ENCODE measurements around the gene ZNF365.

Gene ZNF365

DNA sequence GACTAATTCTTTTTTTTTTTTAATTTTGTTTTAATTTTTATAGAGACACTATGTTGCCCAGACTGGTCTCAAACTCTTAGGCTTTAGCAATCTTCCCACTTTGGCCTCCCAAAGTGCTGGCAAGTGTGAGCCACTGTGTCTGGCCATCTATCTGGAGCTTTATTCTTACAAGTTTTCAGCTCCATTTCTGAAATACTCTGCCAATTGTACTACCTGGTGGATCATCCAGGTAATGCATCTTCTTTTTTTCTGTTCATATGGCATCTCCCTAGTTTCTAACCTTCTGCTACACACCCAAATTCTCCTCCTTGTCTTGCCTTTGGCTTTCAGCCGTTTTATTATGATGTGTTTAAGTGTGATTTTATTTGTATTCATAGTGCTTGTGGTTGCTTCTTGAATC lies 40.2 kb downstream of the ZNF365 start:
- no peaks in the 10 kb centered on the region for H3K36me3 ChIP-seq (ENCODE audit: control insufficient read depth in 2 of 2, insufficient read depth in 2 of 2, low read length in 2 of 2)
- no peaks in the 10 kb centered on the region for H3K27me3 ChIP-seq (ENCODE audit: control insufficient read depth in 2 of 2, insufficient read depth in 2 of 2, low read length in 2 of 2)
- H3K4me3 ChIP-seq (ENCODE audit: low read length in 2 of 2) = no peak overlapping the region
- no peak overlapping the region for H3K27ac ChIP-seq (ENCODE audit: low read depth in 2 of 2, low read length in 2 of 2)
- H3K9me3 ChIP-seq (ENCODE audit: control insufficient read depth in 2 of 2, low read length in 2 of 2) = no peaks in the 10 kb centered on the region
- no peak overlapping the region for H3K9ac ChIP-seq (ENCODE audit: low read depth in 1 of 2, low read length in 2 of 2)
- no peaks in the 10 kb centered on the region for H3K4me1 ChIP-seq (ENCODE audit: control insufficient read depth in 2 of 2, insufficient read depth in 2 of 2, low read length in 2 of 2)

DNA sequence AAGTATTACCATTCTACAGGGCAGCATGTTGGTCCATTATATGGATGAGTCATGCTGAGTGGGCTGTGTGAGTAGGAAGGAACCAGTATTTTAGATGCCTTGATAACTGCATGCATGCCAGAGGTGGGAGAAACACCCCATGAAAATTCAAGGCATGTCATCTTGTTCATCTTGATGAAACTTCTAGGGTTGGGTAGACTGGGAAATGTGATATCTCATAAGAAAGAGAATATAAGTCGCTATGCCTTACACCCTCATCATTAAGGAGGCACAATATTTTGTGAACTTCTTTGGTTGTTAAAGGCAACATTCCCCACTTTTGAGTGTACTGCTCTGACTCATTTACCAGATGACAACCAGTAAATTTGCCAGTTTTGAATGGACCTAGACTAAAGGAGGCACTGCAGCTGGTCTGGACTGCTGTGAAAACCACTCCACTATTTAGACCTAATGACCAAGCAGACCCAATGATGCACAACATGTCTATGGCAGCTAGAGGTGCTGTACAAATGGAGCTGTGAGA lies 48.0 kb downstream of the ZNF365 start:
- no peak overlapping the region for H3K9ac ChIP-seq (ENCODE audit: low read depth in 1 of 2, low read length in 2 of 2)
- H3K4me3 ChIP-seq (ENCODE audit: low read length in 2 of 2) = no peak overlapping the region
- no peaks in the 10 kb centered on the region for H3K9me3 ChIP-seq (ENCODE audit: control insufficient read depth in 2 of 2, low read length in 2 of 2)
- H3K4me1 ChIP-seq (ENCODE audit: control insufficient read depth in 2 of 2, insufficient read depth in 2 of 2, low read length in 2 of 2) = no peaks in the 10 kb centered on the region
- no peak overlapping the region for H3K27ac ChIP-seq (ENCODE audit: low read depth in 2 of 2, low read length in 2 of 2)
- H3K27me3 ChIP-seq (ENCODE audit: control insufficient read depth in 2 of 2, insufficient read depth in 2 of 2, low read length in 2 of 2) = no peaks in the 10 kb centered on the region
- H3K36me3 ChIP-seq (ENCODE audit: control insufficient read depth in 2 of 2, insufficient read depth in 2 of 2, low read length in 2 of 2) = no peaks in the 10 kb centered on the region

DNA sequence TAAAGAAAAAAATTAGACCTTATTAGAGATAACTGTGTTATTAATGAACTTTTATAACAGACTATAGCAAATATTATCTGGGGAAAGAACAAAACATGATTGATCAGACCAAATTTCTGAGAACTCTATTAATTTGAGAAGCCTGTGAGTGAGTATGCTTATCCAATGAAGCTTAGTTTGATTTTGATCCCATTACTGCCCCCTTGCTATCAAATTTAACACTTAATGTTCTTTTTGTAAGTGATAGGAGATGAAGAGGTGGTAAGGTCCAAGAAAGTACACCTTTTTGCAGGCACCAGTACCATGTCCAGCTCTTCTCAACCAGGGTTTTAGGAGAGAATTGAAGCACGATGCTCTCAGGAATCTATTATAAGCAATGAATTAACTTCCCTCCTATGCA lies 49.9 kb downstream of the ZNF365 start:
- Histone ChIP-seq H3K9ac (ENCODE audit: low read depth in 1 of 2, low read length in 2 of 2) (no peak overlapping the region), H3K4me1 (ENCODE audit: control insufficient read depth in 2 of 2, insufficient read depth in 2 of 2, low read length in 2 of 2) (no peaks in the 10 kb centered on the region), H3K27ac (ENCODE audit: low read depth in 2 of 2, low read length in 2 of 2) (no peak overlapping the region), H3K27me3 (ENCODE audit: control insufficient read depth in 2 of 2, insufficient read depth in 2 of 2, low read length in 2 of 2) (no peaks in the 10 kb centered on the region), H3K4me3 (ENCODE audit: low read length in 2 of 2) (no peak overlapping the region), H3K9me3 (ENCODE audit: control insufficient read depth in 2 of 2, low read length in 2 of 2) (no peaks in the 10 kb centered on the region), H3K36me3 (ENCODE audit: control insufficient read depth in 2 of 2, insufficient read depth in 2 of 2, low read length in 2 of 2) (no peaks in the 10 kb centered on the region)

DNA sequence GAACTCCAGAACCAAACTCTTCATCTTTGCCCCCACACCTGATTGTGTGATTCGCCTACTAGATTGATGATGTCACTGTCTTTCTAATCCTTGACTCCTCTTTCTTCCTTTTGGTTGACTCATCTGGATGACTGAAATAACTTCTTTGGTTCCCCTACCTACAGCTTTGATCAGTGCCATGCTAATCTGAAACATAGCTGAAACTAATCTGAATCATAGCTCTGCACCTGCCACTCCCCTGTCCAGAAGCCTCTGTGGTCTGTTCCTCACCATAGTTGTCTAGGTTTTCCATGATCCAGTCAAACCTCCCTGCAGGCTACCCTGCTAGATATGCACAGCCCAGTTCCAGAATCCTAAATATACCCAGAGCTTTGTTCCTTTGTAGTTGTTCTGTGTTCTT lies 51.9 kb downstream of the ZNF365 start:
- Histone ChIP-seq H3K27ac (ENCODE audit: low read depth in 2 of 2, low read length in 2 of 2) (no peak overlapping the region), H3K9me3 (ENCODE audit: control insufficient read depth in 2 of 2, low read length in 2 of 2) (no peaks in the 10 kb centered on the region), H3K27me3 (ENCODE audit: control insufficient read depth in 2 of 2, insufficient read depth in 2 of 2, low read length in 2 of 2) (no peaks in the 10 kb centered on the region), H3K9ac (ENCODE audit: low read depth in 1 of 2, low read length in 2 of 2) (no peak overlapping the region), H3K36me3 (ENCODE audit: control insufficient read depth in 2 of 2, insufficient read depth in 2 of 2, low read length in 2 of 2) (no peaks in the 10 kb centered on the region), H3K4me1 (ENCODE audit: control insufficient read depth in 2 of 2, insufficient read depth in 2 of 2, low read length in 2 of 2) (no peaks in the 10 kb centered on the region), H3K4me3 (ENCODE audit: low read length in 2 of 2) (no peak overlapping the region)

DNA sequence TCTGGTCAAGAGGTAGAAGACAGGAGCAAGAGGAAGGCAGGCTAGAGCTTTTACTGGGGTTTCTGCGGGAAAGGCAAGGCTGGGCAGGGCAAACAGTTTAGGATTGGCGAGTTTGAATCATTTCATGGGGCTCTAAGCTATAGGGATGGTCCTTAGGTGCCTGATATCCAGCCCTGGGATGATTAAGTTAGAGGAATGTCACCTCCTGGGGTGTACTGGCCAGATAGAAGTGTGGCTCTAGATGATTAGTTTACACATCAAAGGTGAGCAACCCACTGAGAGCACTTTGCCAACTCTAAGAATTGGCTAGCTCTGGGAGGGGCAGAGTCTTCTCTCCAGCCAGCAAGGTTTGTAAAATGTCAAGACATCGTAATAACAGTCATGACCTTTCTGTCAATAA lies 52.4 kb downstream of the ZNF365 start:
- no peaks in the 10 kb centered on the region for H3K27me3 ChIP-seq (ENCODE audit: control insufficient read depth in 2 of 2, insufficient read depth in 2 of 2, low read length in 2 of 2)
- H3K9ac ChIP-seq (ENCODE audit: low read depth in 1 of 2, low read length in 2 of 2) = no peak overlapping the region
- H3K9me3 ChIP-seq (ENCODE audit: control insufficient read depth in 2 of 2, low read length in 2 of 2) = no peaks in the 10 kb centered on the region
- H3K4me3 ChIP-seq (ENCODE audit: low read length in 2 of 2) = no peak overlapping the region
- H3K27ac ChIP-seq (ENCODE audit: low read depth in 2 of 2, low read length in 2 of 2) = no peak overlapping the region
- H3K4me1 ChIP-seq (ENCODE audit: control insufficient read depth in 2 of 2, insufficient read depth in 2 of 2, low read length in 2 of 2) = no peaks in the 10 kb centered on the region
- no peaks in the 10 kb centered on the region for H3K36me3 ChIP-seq (ENCODE audit: control insufficient read depth in 2 of 2, insufficient read depth in 2 of 2, low read length in 2 of 2)

DNA sequence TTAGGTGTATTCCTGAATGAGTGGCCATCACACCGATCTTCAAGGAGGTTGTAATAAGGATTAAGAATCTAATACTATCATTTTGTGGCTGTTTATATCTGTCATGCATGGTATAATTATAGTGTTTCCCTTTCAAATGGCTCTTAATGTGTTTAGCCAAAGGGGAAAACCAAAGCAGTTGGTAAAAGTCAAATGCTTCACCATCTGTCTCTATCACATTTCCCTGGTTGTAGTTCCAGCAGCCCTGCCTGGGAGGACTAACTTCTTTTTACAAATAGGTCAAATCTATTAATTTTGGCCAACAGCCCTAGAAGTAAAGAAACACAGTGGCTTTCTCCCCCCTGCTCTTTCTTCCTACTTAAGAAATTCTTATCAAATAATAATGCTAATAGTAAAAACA lies 56.7 kb downstream of the ZNF365 start:
- no peaks in the 10 kb centered on the region for H3K9me3 ChIP-seq (ENCODE audit: control insufficient read depth in 2 of 2, low read length in 2 of 2)
- H3K36me3 ChIP-seq (ENCODE audit: control insufficient read depth in 2 of 2, insufficient read depth in 2 of 2, low read length in 2 of 2) = no peaks in the 10 kb centered on the region
- H3K4me1 ChIP-seq (ENCODE audit: control insufficient read depth in 2 of 2, insufficient read depth in 2 of 2, low read length in 2 of 2) = no peaks in the 10 kb centered on the region
- H3K27ac ChIP-seq (ENCODE audit: low read depth in 2 of 2, low read length in 2 of 2) = no peak overlapping the region
- H3K27me3 ChIP-seq (ENCODE audit: control insufficient read depth in 2 of 2, insufficient read depth in 2 of 2, low read length in 2 of 2) = no peaks in the 10 kb centered on the region
- H3K4me3 ChIP-seq (ENCODE audit: low read length in 2 of 2) = no peak overlapping the region
- no peak overlapping the region for H3K9ac ChIP-seq (ENCODE audit: low read depth in 1 of 2, low read length in 2 of 2)

DNA sequence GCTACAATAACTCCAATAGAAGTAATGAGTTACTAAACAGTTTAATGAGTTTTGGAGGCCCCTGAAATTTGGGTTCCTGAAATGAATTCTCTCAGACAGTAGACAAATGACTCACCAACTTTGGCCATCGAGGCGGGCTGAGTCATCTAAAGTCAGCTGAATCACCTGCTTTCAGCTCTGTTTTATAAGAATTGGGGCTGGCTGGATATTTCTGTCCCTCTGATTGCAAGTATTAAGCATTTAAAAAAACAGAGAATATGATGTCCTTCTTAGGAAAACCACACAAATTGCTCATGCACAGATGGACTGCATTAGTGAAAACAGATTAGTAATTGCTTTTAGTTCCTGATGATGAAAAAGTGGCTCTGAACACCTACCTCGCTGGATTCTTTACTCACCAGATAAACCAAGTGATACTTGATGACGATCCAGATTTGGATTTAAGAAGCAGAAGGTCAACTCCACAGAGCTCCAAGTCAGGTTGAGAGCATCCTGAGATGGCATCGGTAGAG lies 59.1 kb downstream of the ZNF365 start:
- Histone ChIP-seq H3K36me3 (ENCODE audit: control insufficient read depth in 2 of 2, insufficient read depth in 2 of 2, low read length in 2 of 2) (no peaks in the 10 kb centered on the region), H3K9me3 (ENCODE audit: control insufficient read depth in 2 of 2, low read length in 2 of 2) (no peaks in the 10 kb centered on the region), H3K4me3 (ENCODE audit: low read length in 2 of 2) (no peak overlapping the region), H3K27ac (ENCODE audit: low read depth in 2 of 2, low read length in 2 of 2) (no peak overlapping the region), H3K27me3 (ENCODE audit: control insufficient read depth in 2 of 2, insufficient read depth in 2 of 2, low read length in 2 of 2) (no peaks in the 10 kb centered on the region), H3K9ac (ENCODE audit: low read depth in 1 of 2, low read length in 2 of 2) (no peak overlapping the region), H3K4me1 (ENCODE audit: control insufficient read depth in 2 of 2, insufficient read depth in 2 of 2, low read length in 2 of 2) (no peaks in the 10 kb centered on the region)

DNA sequence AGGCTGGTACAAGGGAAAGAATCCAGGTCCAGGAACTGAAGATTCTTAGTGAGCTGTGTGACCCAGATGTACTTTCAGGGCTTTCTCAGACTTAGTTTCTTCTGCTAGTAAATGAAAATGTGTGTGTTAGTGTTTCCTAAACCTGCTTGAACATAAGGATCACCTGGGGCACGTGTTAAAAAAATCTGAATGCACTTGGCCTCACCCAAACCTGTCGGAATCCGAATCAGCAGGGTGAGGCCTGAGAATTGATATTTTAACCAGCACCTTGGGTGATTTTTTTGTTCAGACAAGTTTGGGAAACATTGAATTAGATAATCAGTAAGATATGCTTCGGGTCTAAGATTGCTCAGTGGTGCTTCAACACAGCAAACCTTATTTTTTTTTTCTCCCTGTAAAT lies 59.7 kb downstream of the ZNF365 start:
- H3K4me1 ChIP-seq (ENCODE audit: control insufficient read depth in 2 of 2, insufficient read depth in 2 of 2, low read length in 2 of 2) = no peaks in the 10 kb centered on the region
- no peaks in the 10 kb centered on the region for H3K9me3 ChIP-seq (ENCODE audit: control insufficient read depth in 2 of 2, low read length in 2 of 2)
- no peak overlapping the region for H3K4me3 ChIP-seq (ENCODE audit: low read length in 2 of 2)
- H3K27ac ChIP-seq (ENCODE audit: low read depth in 2 of 2, low read length in 2 of 2) = no peak overlapping the region
- no peaks in the 10 kb centered on the region for H3K36me3 ChIP-seq (ENCODE audit: control insufficient read depth in 2 of 2, insufficient read depth in 2 of 2, low read length in 2 of 2)
- H3K27me3 ChIP-seq (ENCODE audit: control insufficient read depth in 2 of 2, insufficient read depth in 2 of 2, low read length in 2 of 2) = no peaks in the 10 kb centered on the region
- H3K9ac ChIP-seq (ENCODE audit: low read depth in 1 of 2, low read length in 2 of 2) = no peak overlapping the region

DNA sequence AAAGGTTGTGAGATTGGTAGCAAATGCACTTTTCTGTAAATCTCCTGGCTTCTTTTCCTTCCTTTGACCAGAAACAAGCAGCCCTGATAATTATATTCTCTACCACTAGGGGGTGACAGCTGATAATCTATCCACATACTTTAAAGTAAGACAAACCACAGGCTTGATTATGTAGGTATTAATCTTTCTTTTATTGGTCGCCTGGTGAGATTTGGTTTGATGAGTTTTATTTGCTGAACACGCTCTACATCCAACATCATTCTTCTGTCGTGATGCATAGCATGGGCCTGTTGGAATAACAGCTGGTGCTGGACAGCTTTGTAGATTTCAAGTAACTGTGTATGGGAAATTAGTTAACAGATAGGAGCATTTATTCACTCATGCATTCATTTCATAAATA lies 63.5 kb downstream of the ZNF365 start:
- H3K4me1 ChIP-seq (ENCODE audit: control insufficient read depth in 2 of 2, insufficient read depth in 2 of 2, low read length in 2 of 2) = no peaks in the 10 kb centered on the region
- H3K36me3 ChIP-seq (ENCODE audit: control insufficient read depth in 2 of 2, insufficient read depth in 2 of 2, low read length in 2 of 2) = no peaks in the 10 kb centered on the region
- no peaks in the 10 kb centered on the region for H3K27me3 ChIP-seq (ENCODE audit: control insufficient read depth in 2 of 2, insufficient read depth in 2 of 2, low read length in 2 of 2)
- no peaks in the 10 kb centered on the region for H3K9me3 ChIP-seq (ENCODE audit: control insufficient read depth in 2 of 2, low read length in 2 of 2)
- H3K27ac ChIP-seq (ENCODE audit: low read depth in 2 of 2, low read length in 2 of 2) = no peak overlapping the region
- H3K9ac ChIP-seq (ENCODE audit: low read depth in 1 of 2, low read length in 2 of 2) = no peak overlapping the region
- H3K4me3 ChIP-seq (ENCODE audit: low read length in 2 of 2) = no peak overlapping the region

DNA sequence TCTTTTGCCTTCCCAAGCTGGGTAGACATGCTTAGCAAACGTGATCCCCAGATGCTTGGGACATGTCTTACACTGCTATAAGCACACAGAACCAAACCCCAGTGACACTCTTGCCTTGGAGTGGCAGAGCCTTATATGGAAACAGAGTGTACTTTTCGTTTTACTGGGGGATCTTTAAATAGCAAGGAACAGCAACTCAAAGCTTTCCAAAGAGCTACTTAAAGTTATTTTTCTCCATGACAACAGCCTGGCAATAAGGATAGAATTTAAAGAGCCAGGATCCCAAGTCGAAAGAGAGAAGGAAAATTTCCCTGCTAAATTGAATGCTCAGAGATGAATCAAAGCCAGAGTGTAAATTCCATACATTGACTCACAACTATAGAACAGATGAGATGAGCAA lies 67.8 kb downstream of the ZNF365 start:
- H3K27ac ChIP-seq (ENCODE audit: low read depth in 2 of 2, low read length in 2 of 2) = no peak overlapping the region
- H3K9me3 ChIP-seq (ENCODE audit: control insufficient read depth in 2 of 2, low read length in 2 of 2) = no peaks in the 10 kb centered on the region
- no peaks in the 10 kb centered on the region for H3K27me3 ChIP-seq (ENCODE audit: control insufficient read depth in 2 of 2, insufficient read depth in 2 of 2, low read length in 2 of 2)
- no peaks in the 10 kb centered on the region for H3K36me3 ChIP-seq (ENCODE audit: control insufficient read depth in 2 of 2, insufficient read depth in 2 of 2, low read length in 2 of 2)
- H3K4me3 ChIP-seq (ENCODE audit: low read length in 2 of 2) = no peak overlapping the region
- no peak overlapping the region for H3K9ac ChIP-seq (ENCODE audit: low read depth in 1 of 2, low read length in 2 of 2)
- H3K4me1 ChIP-seq (ENCODE audit: control insufficient read depth in 2 of 2, insufficient read depth in 2 of 2, low read length in 2 of 2) = no peaks in the 10 kb centered on the region
